GM18511 (cell line): ENCODE results near the gene CNTNAP2.

Source experiments
- ATAC-seq: cut with Tn5 transposase; IDR thresholded peaks from one replicate; pipeline ENCODE4 v1.9.1; 2021; ENCODE audit warnings: mild to moderate bottlenecking, moderate library complexity; ENCODE audit not compliant: unreplicated experiment

The CNTNAP2 gene

DNA sequence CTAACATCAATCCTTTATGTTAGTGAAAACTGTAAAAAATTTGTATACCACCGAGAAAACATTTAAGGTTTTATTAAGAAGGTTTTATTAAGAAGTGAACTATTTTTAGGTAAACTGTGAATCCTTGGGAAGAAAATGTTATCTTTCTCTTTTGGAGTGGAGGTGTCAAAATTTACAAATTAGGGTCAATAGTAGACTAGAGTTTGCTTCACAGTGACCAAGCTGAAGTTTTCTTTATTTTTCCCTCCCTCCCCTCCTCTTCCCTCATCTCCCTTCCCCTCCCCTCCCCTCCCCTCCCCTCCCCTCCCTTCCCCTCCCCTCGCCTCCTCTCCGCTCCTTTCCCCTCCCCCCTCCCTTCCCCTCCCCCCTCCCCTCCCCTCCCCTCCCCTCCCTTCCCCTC lies 168.8 kb downstream of the CNTNAP2 start:
- no peak for ATAC-seq

DNA sequence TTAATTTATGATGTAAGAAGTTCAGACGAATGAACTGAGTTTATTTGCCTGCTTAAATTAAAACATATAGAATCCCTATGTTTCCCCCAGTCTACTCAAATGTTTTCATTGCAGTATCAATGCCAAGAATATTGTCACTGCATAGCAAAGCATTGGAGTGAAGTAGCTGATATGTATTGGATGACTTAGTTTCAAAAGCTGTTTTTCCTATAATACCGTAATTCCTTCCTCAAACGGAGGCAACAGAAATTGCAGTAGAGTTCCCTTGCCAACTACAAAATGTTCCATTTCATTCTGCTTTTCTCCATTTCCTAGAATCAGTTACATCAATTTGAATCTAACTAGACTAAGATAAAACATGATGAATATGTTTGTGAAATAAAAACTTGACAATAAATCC lies 174.1 kb downstream of the CNTNAP2 start:
- no peak for ATAC-seq

DNA sequence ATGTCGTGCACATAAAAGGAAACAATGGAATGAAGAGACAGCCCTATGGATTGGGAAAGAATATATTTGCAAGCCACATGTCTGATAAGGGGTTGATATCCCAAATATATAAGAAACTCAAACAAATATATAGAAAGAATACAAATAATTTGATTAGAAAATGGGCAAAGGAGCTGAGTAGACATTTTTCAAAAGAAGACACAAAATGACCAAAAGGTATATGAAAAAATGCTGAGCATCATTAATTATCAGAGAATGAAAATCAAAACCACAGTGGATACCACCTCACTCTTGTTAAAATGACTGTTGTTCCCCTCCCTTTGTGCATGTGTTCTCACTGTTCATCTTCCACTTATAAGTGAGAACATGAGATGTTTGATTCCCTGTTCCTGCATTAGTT lies 175.3 kb downstream of the CNTNAP2 start:
- ATAC-seq: no peak

DNA sequence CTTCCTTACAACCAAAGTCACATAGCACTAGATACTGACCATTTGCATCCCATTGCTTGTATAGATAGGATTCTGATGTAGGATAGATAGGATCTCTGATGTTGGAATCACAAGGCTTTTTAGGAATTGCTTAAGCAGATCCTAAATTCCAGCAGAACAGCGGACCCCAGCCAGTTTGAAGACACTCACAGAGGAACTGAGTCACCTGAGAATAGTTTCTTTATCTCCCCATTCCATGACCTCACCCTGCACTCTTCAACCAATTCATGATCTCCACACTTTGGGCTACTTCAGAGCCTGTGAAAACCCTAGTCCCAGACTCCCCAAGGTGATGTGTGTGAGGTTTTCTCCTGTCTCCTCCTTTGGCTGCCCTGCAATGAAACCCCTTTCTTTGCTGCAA lies 179.4 kb downstream of the CNTNAP2 start:
- ATAC-seq: no peak

DNA sequence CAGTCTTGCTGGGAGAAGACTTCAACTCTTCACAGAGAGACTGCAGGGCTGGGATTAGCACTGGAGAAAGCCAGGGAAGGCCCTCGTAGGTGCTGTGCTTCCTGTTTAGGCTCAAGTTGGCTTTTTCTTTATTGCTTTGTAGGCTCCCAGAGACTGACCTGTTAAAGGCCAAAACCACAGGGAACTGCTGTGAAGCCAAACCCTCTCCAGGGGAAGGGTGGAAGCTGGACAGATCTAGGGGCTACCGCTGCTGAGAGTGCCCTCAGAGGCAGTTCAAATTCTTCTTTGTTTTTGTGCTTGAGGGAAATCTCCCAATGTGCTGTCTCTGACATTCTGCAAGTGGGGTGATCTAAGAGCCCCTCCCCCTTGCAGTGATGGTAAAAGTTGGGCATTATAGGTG lies 198.4 kb downstream of the CNTNAP2 start:
- no peak for ATAC-seq

DNA sequence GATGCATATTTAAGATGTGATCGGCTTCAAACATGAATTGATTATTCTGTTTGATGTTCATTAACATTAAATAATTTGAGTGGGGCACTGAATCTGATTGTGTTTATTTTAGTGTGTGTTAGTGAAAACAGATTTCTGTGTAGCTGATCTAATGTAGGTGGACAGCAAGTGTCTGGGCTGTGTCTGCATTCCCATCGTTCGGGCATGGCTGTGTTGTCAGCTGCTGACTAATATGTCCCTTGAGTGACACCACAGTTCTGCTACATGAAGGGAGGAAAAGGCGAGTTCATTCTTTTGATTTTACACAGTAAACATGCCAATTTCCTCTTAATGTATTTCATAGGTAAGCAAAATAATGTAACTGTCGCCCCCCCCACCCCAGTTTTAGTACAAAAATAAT lies 203.0 kb downstream of the CNTNAP2 start:
- ATAC-seq: no peak

DNA sequence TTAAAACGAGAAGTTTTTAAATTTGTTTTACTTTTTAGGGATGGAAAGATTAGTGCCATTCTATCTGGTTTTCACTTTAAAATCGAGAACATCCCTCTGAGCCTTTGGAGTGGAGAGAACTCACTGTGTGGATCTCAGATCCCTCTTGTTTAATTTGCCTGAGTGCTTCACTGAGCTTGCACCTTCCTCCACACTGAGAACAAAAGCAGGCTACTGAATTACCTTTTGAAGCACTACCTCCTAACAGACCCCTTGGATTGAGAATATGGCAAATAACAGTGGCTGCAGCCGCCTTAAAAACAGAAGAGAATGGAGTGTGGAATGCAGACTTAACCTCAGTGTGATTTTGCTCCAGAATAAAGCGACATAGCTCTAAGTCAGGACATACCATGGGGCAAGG lies 204.7 kb downstream of the CNTNAP2 start:
- no peak for ATAC-seq

DNA sequence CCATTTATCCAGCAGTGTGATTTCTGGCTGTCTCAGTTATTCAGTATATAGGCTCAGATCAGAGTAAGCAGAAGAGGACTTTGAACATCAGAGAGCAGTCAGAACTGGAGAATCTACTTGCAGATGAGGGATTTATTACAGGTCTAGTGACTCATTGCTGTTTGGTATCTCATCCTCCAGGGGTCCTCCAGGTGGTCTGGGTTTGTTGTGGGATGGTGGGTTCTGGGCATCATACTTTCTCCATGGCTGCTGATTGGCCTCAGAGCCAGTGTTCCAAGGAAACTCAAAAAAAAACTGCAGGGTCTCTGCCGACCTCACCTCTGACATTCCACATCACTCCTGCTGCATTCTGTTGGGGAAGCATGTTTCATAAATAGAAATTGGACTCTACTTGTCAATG lies 214.8 kb downstream of the CNTNAP2 start:
- no peak for ATAC-seq

DNA sequence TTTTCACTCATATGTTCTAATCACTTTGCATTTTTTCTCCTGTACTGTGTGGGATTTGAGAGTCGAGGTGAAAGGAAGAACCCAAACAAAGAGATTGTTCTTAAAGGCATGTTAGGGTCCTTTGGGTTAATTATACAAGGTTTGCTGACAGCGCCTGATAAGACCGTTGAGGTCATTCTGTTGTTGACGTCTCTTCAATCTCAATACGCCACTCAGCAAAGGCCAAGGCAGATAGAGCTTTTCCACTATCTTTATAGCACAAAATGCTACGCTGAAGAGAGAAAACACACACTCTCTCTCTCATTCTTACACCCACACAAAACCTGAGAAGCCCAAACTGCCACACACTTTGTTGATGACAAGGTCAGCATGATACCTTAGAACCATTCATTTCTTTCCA lies 228.7 kb downstream of the CNTNAP2 start:
- no peak for ATAC-seq

DNA sequence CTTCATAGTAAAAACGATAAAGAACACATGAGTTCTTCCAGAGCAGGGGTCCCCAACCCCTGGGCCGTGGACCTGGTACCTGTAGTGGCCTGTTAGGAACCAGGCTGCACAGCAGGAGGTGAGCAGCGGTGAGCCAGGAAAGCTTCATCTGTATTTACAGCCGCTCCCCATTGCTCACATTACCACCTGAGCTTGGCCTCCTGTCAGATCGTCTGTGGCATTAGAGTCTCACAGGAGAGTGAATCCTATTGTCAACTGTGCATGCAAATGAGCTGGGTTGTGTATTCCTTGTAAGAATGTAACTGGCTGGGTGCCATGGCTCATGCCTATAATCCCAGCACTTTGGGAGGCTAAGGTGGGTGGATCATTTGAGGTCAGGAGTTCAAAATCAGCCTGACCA lies 229.5 kb downstream of the CNTNAP2 start:
- no peak for ATAC-seq

DNA sequence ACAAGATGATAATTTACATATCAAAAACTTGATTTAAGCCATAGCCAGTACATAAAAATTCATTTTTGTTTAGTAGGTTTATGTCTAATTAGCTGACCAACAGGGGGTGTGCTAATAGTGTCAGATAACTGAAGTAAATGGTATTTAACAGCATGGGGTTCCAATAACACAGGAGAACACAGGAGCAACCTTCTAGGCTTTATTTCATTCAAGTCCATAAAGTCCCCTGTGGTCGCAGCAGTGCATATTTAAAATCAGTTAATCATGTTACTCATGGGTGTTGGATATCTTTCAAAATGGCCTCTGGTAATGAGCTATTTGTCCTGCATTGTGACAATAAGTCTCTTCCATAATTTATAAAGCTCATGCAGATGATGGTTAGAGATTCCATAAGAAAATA lies 238.6 kb downstream of the CNTNAP2 start:
- ATAC-seq: no peak

DNA sequence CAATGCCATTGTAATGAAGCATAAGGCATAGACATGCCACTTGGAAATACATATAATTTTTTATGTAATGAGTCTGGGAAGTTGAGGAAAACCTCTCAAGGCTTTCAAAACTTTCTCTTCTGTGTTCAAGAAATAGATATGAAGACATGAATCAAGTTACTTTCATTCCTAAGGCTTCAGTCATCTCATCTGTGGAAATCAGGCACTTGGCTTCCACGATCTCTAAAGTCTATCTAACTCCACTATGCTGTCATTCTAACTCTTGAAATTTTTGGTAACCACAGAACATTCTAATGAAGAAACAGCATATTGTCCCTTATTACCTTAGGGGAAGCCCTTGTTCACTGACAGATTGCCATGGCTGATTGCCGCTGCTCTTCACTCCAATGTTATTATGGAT lies 242.6 kb downstream of the CNTNAP2 start:
- ATAC-seq: no peak

DNA sequence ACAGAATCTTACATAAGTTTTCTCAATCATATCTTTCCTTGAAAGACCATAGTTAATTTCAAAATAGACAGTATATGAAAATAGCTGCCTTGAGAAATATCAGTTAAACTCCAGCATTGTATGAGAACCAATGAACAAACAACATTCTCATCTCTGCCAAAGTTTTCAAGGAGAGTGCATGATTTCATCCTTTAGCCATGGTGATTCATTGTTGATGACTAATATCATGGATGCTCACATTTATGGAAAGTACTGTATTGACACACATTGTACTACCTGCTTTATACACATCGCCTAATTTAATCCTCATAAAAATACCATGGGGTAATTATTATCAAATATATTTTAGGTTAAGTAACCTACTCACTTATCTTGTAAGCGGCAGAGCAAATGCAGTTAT lies 250.3 kb downstream of the CNTNAP2 start:
- ATAC-seq: no peak

DNA sequence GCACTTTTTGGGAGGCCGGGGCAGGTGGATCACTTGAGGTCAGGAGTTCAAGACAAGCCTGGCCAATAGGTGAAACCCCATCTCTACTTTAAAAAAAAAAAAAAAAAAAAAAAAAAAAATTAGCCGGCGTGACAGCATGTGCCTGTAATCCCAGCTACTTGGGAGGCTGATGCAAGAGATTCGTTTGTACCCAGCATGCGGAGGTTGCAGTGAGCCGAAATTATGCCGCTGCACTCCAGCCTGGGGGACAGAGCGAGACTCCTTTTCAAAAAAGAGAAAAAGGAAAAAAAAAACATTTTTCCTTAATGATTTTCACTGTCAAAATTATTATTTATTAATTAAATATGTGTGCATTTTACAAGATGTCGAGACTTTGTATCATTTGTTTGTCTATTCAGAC lies 253.6 kb downstream of the CNTNAP2 start:
- ATAC-seq: no peak

DNA sequence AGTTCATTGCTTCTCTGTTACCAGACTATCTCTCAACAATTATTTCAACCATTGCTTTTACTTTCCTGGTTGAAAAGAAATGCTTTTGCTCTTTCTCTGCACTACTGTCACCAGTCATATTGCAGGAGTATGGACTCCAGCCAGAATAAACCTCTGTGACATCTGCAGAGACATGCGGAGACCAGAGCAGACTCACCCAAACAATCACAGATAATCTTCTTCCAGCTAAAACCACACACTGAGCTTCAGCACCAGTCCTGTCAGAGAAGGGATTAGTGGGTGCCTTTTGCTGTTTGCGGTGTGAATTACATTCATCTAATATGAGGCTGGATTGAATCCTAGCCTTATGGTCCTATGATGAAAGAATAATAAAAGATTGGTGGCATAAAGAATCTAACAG lies 258.6 kb downstream of the CNTNAP2 start:
- no peak for ATAC-seq

DNA sequence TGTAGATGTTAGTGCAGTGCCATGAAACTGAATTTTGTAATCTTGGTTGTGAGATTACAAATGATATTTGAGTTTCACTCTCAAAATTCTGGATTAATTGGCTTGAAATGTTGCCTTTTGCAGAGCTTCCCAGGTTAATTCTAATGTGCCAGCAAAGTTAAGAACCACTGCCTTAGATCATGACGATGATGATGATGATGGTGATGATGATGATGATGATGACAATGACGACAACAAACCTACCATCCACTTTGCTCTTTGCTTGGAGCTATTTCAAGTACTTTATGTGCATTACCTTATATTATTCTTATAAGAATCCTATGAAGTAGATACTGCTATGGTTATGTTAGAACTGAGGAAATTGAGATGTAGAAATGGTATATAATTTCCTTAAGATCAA lies 261.6 kb downstream of the CNTNAP2 start:
- ATAC-seq: no peak

DNA sequence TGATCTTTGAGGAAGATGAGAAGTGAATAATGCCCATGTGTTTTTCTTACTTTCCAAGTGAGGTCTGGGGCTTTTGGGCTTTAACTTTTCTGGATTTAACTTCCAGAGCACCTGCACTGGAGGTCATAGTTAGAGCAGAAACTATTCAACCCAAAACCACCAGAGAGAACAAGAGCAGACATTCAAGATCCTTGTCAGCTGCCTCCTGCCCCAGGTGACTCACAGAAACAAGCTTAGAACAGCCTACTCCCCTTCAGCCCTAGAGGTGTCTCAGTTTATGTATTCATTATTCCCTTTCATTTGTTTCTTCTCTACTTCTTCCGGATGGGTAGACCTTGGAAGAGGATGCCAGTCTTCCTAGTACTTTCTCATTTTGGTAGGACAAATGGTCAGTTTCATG lies 270.5 kb downstream of the CNTNAP2 start:
- no peak for ATAC-seq

DNA sequence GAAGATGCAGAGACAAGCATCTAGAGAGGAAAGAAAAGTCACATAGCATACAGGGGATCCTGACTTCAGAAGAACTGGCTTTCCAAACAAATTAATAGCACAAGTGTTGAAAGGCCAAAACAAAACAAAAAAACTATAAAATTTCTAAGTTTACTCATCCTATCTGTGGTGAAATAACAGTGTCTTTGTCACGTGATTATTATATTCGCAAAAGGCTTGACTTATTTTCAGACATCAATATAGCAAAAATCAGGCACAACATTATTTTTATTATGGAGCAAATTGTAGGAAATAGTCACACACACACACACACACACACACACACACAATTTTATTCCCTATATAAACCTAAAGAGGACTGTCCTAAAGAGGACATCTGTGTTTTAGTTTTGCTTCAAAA lies 272.3 kb downstream of the CNTNAP2 start:
- no peak for ATAC-seq

DNA sequence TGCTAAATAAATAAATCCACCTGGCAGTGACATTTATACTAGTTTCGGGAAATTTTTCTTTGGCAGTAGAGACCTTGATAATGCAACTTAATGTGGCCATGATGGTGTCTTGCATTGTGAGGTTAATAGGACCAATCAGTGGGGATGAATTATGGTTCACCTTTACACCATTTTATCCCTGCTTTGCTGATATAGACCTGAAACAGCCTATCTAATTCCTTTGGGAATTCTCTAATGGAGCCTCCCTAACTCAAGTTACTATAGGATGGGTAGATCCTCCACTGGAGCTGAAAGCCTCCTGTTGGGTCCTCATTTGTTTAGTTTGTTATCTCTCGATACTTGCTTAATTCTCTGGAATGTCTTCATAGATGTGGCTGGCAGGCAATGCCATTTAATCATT lies 276.7 kb downstream of the CNTNAP2 start:
- no peak for ATAC-seq

DNA sequence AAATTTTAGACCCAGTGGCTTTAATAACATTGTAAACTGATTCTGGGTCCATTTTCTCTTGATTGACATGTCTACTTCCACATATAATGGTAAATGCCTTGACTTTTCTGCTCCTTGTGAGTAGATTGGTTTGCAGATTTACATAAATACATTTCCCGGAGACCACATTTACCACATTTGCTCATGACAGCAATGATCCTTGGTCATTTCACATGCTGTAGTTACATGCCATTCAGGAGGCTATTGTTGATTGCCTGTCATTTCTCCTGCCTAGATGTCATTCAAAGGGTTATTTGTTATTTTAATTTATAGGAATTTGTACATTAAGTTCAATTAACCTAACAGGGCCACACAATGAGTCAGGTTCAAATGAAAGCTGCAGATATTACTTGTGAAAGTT lies 280.5 kb downstream of the CNTNAP2 start:
- ATAC-seq: no peak

DNA sequence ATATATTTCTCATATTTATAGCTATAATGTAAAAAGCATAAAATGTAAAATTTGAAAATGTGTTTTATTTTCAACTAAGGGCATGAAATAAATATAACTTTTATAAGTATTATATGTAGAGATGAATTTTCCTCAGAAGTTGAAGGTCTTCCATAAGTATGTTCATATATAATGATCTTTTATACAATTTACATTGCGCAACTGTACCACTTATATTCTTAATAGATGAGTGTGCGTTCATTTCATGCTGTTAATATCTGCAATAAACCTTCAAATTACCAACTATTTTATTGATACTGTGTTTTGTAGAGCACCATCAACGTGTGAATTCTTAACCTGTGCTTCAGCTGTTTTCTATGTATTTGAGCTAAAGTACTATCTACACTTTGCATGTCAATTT lies 285.3 kb downstream of the CNTNAP2 start:
- no peak for ATAC-seq

DNA sequence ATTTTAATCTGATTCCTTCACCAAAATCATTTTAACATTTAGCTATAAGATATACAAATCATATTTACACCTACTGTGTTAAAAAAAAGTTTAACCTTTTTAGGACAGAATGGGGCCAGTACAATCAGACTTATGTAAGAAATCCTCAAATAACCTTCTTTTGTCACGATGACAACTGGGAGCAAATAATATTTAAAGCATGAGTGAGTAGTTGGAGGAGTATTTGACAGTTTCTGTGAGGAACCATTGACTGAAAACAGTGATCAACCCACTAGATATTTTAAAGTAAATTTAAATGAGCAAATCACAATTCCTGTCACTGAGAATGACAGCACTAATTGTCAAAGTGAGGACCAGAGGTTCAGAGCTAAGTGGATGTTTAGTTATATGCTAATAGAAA lies 289.1 kb downstream of the CNTNAP2 start:
- no peak for ATAC-seq

DNA sequence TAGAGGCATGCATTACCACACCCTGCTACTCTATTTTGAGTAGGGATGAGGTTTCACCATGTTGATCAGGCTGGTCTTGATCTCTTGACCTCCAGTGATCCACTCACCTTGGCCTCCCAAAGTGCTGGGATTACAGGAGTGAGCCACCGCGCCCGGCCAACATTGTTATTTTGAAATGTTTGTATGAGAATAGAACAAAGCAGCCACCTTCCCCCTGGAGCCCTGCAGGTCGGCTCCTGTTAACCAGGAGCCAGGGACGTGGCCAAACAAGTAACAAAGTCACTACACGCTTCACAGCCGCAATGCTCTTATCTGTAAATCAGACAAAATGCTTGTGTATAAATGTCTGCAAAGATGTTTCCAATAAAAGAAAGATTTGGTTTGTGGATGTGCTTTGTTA lies 295.4 kb downstream of the CNTNAP2 start:
- ATAC-seq: no peak

DNA sequence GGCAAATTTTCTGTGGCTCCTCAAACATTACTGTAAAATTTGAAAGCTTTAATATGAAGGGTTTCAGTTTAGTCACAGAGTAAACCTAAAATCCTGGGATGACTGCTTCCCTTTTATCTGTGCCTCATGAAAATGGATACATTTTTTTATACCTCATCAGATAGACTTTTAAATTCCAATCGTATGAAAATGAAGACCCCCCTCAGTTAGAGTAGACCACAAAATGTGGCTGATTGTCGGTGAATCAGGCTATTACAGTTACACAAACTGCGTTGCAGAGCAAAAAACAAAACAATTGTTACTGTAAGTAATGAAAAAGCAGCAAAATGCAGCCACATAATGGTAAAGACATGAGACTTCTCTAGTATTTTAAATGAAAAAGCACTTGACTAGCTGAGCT lies 296.2 kb downstream of the CNTNAP2 start:
- ATAC-seq: no peak
